Astrocyte (in vitro differentiated cells and primary cell): Measurements from ENCODE around the gene DAPL1. TPM values are rescaled to one million over a fixed set of nuclear protein-coding genes. Genes with fewer than 3 reads are reported as not detected.

Experiments used
- DNase-seq: peaks from one replicate; pipeline ENCODE4 v3.0.0-alpha.2; 2010; ENCODE audit warnings: low read depth
- FAIRE-seq: peaks from 2 replicates; lab custom pipeline; 2011; peaks lifted over from hg19 to GRCh38; lab: Jason Lieb, UNC
- H2AFZ ChIP-seq: 2 replicates; pipeline ENCODE4 v1.6.0; 2012; ENCODE audit warnings: low read depth, low read length, inconsistent platforms
- H3K27ac ChIP-seq: 2 replicates; pipeline ENCODE4 v1.5.1; 2011; ENCODE audit warnings: low read depth, low read length, inconsistent platforms
- H3K27me3 ChIP-seq: 2 replicates; pipeline ENCODE4 v1.6.0; 2011; ENCODE audit warnings: low read length, inconsistent platforms; ENCODE audit not compliant: insufficient read depth
- H3K36me3 ChIP-seq: 2 replicates; pipeline ENCODE4 v1.5.1; 2011; ENCODE audit warnings: low read length, inconsistent platforms; ENCODE audit not compliant: insufficient read depth
- H3K4me1 ChIP-seq: 2 replicates; pipeline ENCODE4 v1.5.1; 2011; ENCODE audit warnings: low read length, inconsistent platforms; ENCODE audit not compliant: insufficient read depth
- H3K4me2 ChIP-seq: 2 replicates; pipeline ENCODE4 v1.6.0; 2012; ENCODE audit warnings: low read length, inconsistent platforms
- H3K4me3 ChIP-seq: 2 replicates; pipeline ENCODE4 v1.5.1; 2011; ENCODE audit warnings: low read depth, mild to moderate bottlenecking, low read length, inconsistent platforms; ENCODE audit not compliant: insufficient read depth
- H3K79me2 ChIP-seq: 2 replicates; pipeline ENCODE4 v1.6.0; 2012; ENCODE audit warnings: mild to moderate bottlenecking, low read length, inconsistent platforms; ENCODE audit not compliant: insufficient read depth
- H3K9ac ChIP-seq: 2 replicates; pipeline ENCODE4 v1.6.0; 2012; ENCODE audit warnings: mild to moderate bottlenecking, low read length, inconsistent platforms
- H3K9me3 ChIP-seq: 2 replicates; pipeline ENCODE4 v1.5.1; 2012; ENCODE audit warnings: low read depth, mild to moderate bottlenecking, low read length, inconsistent platforms; ENCODE audit not compliant: insufficient read depth
- H4K20me1 ChIP-seq: 2 replicates; pipeline ENCODE4 v1.6.0; 2012; ENCODE audit warnings: low read length, inconsistent platforms; ENCODE audit not compliant: insufficient read depth
- H3K27ac Mint-ChIP-seq: one replicate; pipeline ENCODE4 v1.8.0; 2021; ENCODE audit warnings: mild to moderate bottlenecking, mixed read lengths; ENCODE audit not compliant: unreplicated experiment
- H3K27me3 Mint-ChIP-seq: one replicate; pipeline ENCODE4 v1.8.0; 2021; ENCODE audit warnings: low read depth, mixed read lengths; ENCODE audit not compliant: unreplicated experiment
- H3K36me3 Mint-ChIP-seq: one replicate; pipeline ENCODE4 v1.8.0; 2021; ENCODE audit warnings: low read depth, mixed read lengths; ENCODE audit not compliant: unreplicated experiment
- H3K4me1 Mint-ChIP-seq: one replicate; pipeline ENCODE4 v1.8.0; 2021; ENCODE audit warnings: low read depth, mixed read lengths; ENCODE audit not compliant: unreplicated experiment
- H3K4me3 Mint-ChIP-seq: one replicate; pipeline ENCODE4 v1.8.0; 2021; ENCODE audit warnings: mild to moderate bottlenecking, moderate library complexity, mixed read lengths; ENCODE audit not compliant: unreplicated experiment
- H3K9me3 Mint-ChIP-seq: one replicate; pipeline ENCODE4 v1.8.0; 2021; ENCODE audit warnings: mild to moderate bottlenecking, mixed read lengths; ENCODE audit not compliant: unreplicated experiment
- EZH2 ChIP-seq: IDR thresholded peaks from 2 replicates; pipeline ENCODE4 v1.6.1; 2012; ENCODE audit warnings: mild to moderate bottlenecking, low read length, inconsistent platforms; ENCODE audit not compliant: insufficient read depth
- total RNA-seq: library from RNA; stranded (reverse); gene quantifications from 2 replicates; pipeline ENCODE4 v1.2.1, GENCODE V29; 2021
- TF ChIP-seq, protein P1 (sequence below): IDR thresholded peaks from 2 replicates; pipeline ENCODE4 v1.5.1; 2011; ENCODE audit warnings: low read depth, mild to moderate bottlenecking, inconsistent platforms, low read length, moderate library complexity; ENCODE audit not compliant: insufficient read depth

The DAPL1 gene
- total RNA-seq, 1 donor from 2014 or later = not detected

DNA sequence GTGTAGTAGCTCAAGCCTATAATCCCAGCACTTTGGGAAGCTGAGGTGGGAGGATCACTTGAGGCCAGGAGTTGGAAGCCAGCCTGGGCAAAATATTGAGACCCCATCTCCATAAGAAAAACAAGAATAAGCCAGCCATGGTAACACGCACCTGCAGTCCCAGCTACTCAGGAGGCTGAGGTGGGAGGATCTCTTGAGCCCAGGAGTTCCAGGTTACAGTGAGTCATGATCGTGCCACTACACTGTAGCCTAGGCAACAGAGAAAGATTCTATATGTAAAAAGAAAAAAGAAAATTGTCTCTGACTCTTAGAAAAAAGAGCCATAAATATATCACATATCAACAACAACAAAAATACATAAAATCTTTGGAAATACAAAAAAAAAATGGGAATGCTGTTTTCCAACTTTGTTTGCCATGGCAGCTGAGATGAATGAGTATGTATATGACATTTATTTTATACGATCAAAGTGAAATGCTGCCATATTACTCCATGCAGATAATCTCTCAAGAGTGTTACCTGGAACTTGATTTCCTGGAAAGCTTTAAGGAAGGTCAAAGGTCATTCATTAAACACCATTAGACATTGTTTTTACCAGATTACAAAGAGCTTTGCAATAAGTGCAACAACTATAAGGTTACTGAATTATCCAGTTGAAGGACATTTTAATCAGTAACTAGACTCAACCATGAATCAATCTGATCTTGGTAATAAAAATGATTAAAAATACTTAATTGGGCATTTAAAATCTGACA, 19.7 kb upstream of the DAPL1 start:
- H3K9me3 Mint-ChIP-seq = no peaks in the 10 kb centered on the region
- Histone ChIP-seq H3K9ac (no peak overlapping the region), H3K27ac (no peak overlapping the region), H4K20me1 (no peaks in the 10 kb centered on the region), H3K4me3 (no peak overlapping the region), H3K36me3 (no peaks in the 10 kb centered on the region), H3K4me2 (no peak overlapping the region), H3K9me3 (no peaks in the 10 kb centered on the region), H2AFZ (no peak overlapping the region), H3K79me2 (no peaks in the 10 kb centered on the region), H3K27me3 (no peaks in the 10 kb centered on the region), H3K4me1 (no peaks in the 10 kb centered on the region)
- H3K4me1 Mint-ChIP-seq = peaks cover 8% of the 10 kb centered on the region
- DNase-seq (no peak), FAIRE-seq (no peak)
- H3K36me3 Mint-ChIP-seq = no peaks in the 10 kb centered on the region
- no peaks in the 10 kb centered on the region for H3K27me3 Mint-ChIP-seq
- H3K4me3 Mint-ChIP-seq = no peak overlapping the region
- H3K27ac Mint-ChIP-seq = no peak overlapping the region
- no peak for TF ChIP-seq EZH2
- TF ChIP-seq, protein P1, sequence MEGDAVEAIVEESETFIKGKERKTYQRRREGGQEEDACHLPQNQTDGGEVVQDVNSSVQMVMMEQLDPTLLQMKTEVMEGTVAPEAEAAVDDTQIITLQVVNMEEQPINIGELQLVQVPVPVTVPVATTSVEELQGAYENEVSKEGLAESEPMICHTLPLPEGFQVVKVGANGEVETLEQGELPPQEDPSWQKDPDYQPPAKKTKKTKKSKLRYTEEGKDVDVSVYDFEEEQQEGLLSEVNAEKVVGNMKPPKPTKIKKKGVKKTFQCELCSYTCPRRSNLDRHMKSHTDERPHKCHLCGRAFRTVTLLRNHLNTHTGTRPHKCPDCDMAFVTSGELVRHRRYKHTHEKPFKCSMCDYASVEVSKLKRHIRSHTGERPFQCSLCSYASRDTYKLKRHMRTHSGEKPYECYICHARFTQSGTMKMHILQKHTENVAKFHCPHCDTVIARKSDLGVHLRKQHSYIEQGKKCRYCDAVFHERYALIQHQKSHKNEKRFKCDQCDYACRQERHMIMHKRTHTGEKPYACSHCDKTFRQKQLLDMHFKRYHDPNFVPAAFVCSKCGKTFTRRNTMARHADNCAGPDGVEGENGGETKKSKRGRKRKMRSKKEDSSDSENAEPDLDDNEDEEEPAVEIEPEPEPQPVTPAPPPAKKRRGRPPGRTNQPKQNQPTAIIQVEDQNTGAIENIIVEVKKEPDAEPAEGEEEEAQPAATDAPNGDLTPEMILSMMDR = no peak

DNA sequence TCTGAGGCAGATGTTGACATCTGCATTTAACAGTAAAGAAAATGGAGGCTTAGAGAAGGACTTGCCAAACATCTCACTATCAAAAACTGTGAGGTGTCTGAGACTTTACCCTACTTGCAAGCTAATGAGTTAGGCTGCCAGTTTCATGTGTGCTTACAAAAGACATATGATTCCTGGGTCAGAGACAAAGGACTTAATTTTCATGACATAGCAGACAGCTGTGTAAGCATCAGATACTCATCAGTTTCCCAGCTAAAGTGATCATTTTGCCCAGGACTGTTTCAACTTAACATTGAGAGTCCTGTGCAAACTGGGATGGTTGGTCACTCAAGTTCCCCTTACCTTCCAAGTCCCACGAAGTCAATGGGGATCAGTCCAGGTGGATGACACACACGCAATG, 18.9 kb upstream of the DAPL1 start:
- H3K4me2 ChIP-seq = no peak overlapping the region
- Mint-ChIP-seq H3K4me1 (peaks cover 15% of the 10 kb centered on the region), H3K4me3 (no peak overlapping the region), H3K36me3 (no peaks in the 10 kb centered on the region), H3K9me3 (no peaks in the 10 kb centered on the region), H3K27me3 (no peaks in the 10 kb centered on the region), H3K27ac (no peak overlapping the region)
- H3K9me3 ChIP-seq = no peaks in the 10 kb centered on the region
- TF ChIP-seq EZH2 = no peak
- TF ChIP-seq, protein P1 = no peak
- H2AFZ ChIP-seq = no peak overlapping the region
- H3K79me2 ChIP-seq = no peaks in the 10 kb centered on the region
- H3K4me3 ChIP-seq = no peak overlapping the region
- no peak for DNase-seq
- no peak for FAIRE-seq
- no peaks in the 10 kb centered on the region for H3K27me3 ChIP-seq
- H3K36me3 ChIP-seq = no peaks in the 10 kb centered on the region
- peaks cover under 1% of the 10 kb centered on the region for H3K4me1 ChIP-seq
- no peaks in the 10 kb centered on the region for H4K20me1 ChIP-seq
- H3K27ac ChIP-seq = no peak overlapping the region
- no peak overlapping the region for H3K9ac ChIP-seq

DNA sequence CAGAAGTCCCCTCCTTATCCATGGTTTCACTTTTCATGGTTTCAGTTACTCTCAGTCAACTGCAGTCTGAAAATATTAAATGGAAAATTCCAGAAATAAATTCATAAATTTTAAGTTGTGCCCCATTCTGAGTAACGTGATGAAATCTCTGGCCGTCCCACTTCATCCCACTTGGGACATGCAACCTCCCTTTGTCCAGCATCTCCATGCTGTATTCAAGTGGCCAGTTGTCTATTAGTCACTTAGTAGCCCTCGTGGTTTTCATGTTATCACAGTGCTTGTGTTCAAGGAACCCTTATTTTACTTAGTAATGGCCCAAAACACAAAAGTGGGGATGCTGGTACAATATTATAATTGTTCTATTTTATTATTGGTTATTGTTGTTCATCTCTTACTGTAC, 18.0 kb upstream of the DAPL1 start:
- Histone ChIP-seq H3K4me2 (no peak overlapping the region), H3K4me1 (peaks cover 5% of the 10 kb centered on the region), H4K20me1 (no peaks in the 10 kb centered on the region), H2AFZ (no peak overlapping the region), H3K9ac (no peak overlapping the region), H3K36me3 (no peaks in the 10 kb centered on the region), H3K27ac (no peak overlapping the region), H3K4me3 (no peak overlapping the region), H3K9me3 (no peaks in the 10 kb centered on the region), H3K79me2 (no peaks in the 10 kb centered on the region), H3K27me3 (no peaks in the 10 kb centered on the region)
- H3K36me3 Mint-ChIP-seq = no peaks in the 10 kb centered on the region
- no peaks in the 10 kb centered on the region for H3K27me3 Mint-ChIP-seq
- TF ChIP-seq EZH2 = no peak
- TF ChIP-seq, protein P1 = no peak
- no peaks in the 10 kb centered on the region for H3K9me3 Mint-ChIP-seq
- H3K27ac Mint-ChIP-seq = no peak overlapping the region
- no peak for FAIRE-seq
- DNase-seq = no peak
- H3K4me3 Mint-ChIP-seq = no peak overlapping the region
- H3K4me1 Mint-ChIP-seq = peaks cover 22% of the 10 kb centered on the region
